ENCODE results near the gene SLC40A1.
"Not testable (repeated sequence)": the region's sequence is repeated elsewhere in the genome, so short reads cannot be mapped to it uniquely, and the experiment has no call there.

SLC40A1 gene, protein sequence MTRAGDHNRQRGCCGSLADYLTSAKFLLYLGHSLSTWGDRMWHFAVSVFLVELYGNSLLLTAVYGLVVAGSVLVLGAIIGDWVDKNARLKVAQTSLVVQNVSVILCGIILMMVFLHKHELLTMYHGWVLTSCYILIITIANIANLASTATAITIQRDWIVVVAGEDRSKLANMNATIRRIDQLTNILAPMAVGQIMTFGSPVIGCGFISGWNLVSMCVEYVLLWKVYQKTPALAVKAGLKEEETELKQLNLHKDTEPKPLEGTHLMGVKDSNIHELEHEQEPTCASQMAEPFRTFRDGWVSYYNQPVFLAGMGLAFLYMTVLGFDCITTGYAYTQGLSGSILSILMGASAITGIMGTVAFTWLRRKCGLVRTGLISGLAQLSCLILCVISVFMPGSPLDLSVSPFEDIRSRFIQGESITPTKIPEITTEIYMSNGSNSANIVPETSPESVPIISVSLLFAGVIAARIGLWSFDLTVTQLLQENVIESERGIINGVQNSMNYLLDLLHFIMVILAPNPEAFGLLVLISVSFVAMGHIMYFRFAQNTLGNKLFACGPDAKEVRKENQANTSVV

DNA sequence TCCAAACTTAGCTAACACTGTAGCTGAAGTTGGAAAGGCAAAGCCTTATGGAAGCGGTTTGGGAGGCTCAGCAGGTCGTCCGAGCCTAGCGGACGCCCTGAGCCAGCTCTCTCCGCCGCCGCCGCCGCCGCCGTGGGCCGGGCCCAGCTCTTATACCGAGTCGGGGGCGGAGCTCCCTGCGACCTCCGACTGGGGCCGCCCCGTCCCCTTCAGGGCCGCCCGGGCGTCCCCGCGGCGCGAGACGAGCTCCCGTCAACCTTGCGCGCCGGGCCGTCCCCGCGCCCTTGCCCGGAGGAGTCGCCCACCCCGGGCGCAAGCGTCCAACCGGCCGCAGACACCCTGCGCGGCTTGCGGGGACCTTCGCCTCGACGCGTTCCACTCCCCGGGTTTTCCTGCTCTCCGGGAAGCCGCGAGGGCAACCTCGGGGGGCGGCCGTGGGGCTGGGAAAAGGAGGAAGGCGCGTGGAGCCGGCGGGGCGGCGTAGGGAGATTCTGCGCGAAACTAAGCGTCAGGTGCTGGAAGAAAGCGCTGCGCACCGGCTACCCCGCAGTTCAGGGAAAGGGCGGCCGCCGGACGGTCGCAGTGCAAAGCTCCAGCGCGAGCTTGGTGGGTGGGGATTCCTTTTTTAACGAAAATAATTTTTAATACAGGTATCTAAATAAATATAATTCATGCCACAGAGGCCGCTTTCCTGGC lies at the start of gene SLC40A1:
Gene SLC40A1 (minus strand): TSS at position 129 of the 696 bp plus-strand sequence. CDS start 326 bp downstream, outside the sequence.
- DNase-seq (ENCODE audit: low spot score): peak; percentile 78

DNA sequence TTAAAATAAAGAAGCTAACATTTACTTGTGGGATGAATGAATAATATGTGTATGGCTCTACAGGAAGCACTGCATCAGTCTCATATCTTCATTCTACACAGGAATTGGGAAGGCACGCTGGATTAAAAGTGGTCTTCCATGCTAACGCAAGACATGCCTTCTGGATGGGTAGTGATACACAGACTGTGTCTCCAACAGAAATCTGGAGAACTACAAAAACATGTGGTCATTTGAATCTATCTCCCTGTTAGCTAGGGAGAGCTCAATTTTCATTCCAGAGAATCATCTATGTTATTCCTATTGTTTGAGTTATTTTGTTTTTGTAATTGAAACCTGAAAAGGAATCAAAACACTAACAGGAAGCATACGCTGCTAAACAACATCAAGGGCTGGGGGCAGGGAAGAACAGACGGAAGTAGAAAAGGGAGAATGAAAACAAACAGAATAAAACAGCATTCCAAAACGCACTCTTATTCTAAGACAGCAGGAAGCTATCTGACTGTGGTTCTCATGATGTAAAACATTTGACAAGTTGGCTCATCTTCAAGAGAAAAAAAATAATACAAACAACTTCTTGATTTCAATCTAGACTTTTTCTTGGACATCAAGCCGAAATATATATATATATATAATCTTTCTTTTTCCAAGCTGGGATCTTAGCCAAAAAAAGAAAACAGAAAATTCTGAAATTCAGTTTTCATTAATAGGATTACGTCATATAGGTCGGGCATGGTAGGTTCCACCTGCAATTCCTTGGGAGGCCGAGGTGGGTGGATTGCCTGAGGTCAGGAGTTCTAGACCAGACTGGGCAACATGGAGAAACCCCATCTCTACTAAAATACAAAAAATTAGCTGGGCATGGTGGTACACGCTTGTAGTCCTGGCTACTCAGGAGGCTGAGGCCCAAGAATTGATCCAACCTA lies 49.2 kb upstream of the SLC40A1 start:
- no peak for DNase-seq (ENCODE audit: low spot score)

DNA sequence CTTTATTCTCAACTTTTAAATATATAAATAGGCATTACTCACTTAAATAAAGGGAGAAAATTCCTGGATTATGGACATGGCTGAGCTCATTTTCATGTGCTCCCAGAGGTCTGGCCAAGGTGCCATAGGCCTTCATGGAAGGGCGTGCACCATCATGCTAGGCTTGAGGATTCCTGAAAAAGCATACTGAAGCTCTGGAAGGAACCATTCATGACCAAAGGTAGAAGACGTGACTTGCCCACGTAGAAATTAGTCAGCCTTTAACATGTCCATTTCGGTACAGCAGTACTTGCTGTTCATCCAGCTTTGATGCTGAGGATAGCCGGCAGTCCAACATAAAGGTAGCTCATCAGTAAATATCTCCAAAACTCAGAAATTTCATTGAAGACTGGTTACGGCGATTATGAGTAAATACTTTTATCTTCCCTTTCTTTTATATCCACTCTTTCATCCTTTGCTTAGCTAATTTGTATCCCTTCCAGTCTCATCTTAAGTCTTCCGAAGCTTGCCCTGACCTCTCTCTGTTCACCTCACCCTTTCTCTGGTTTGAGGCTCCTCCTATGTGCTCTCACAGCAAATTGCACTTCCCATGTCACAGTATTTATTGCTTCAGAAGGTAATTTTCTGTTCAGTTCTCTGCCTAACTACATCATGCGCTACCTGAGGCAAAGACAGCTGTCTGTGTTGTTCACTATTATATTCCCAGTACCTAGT lies 48.4 kb upstream of the SLC40A1 start:
- DNase-seq (ENCODE audit: low spot score): no peak

DNA sequence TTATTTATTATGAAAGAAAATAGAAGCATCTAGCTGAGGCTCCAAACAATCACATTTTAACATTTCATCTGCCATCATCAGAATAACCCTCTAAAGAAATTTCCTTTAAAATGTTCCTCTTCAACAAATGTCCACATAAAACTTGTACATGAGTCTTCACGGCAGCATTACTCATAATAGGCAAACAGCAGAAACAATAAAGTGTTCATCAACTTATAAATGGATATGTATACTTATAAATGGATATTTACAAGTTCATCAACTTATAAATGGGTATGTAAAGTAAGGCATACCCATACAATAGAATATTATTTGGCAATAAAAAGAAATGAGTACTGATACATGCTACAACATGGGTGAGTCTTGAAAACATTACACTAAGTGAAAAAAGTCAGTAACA lies 47.2 kb upstream of the SLC40A1 start:
- no peak for DNase-seq (ENCODE audit: low spot score)

DNA sequence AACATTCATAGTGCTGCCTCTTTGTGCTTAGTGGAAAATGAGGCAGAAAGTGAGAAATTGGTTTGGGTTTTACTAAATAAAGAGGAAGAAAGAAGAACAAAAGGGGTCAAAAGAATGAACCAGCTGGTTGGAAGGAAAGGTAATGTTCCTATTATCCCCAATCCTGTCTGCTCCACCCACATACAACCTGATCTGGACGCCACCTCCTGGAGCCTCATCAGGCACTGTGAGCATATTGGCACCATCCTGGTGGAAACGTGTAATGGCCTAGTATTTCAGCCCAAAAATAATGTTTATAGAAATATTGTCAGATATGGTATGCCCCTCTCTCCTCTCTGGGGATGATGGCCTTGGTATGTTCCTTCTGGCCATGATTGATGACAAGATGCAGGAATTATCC lies 45.0 kb upstream of the SLC40A1 start:
- no peak for DNase-seq (ENCODE audit: low spot score)

DNA sequence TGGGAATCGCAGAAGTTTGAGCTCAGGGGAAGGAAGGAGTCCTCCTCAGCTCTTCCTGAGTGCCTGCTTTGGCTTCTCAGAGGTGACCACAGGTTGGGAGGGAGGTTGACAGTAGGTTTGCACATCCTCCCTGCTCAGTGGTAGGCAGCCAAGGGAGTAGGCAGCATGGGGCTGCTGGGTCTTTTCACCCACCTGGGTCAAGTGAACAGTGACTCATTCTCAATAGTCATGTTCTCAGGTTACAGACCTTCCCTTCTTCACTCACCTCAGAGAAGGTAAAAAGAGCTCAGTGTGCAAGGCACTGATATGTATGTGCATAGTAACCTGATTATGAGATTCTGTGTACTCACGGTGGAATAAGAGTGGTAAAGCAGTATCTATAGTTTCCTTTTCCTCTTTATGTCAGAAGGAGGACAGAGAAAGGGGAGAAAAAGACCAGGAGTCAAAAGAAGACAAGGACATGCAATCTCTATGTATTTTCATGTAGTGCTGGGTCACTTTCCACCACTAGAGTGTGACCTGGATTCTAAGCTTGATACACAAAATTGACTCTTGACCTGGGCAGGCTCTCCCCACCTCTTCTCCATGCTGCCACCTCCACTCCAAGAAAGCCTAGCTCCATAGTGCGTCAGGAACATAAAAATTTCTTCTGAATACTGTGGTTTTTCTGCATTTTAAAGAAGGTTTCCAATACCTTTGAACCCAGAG lies 44.2 kb upstream of the SLC40A1 start:
- no peak for DNase-seq (ENCODE audit: low spot score)

DNA sequence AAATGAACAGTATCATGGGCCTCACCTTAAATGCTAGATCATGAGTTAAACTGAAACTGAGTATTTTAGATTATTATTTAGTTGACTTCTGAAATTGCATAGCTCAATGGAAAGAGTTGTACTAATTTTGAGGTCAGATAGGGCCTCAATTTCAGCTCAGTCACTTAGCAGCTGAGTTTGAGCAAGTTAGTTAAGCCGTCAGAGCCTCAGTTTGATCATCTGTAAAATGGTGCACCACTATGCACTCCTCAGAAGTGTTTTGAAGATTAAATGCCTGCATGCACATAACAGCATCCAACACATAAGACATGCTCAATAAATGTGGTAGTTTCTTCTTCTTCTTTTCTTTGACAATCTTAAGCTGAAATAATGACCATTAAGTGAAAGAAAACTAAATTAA lies 42.5 kb upstream of the SLC40A1 start:
- DNase-seq (ENCODE audit: low spot score): no peak

DNA sequence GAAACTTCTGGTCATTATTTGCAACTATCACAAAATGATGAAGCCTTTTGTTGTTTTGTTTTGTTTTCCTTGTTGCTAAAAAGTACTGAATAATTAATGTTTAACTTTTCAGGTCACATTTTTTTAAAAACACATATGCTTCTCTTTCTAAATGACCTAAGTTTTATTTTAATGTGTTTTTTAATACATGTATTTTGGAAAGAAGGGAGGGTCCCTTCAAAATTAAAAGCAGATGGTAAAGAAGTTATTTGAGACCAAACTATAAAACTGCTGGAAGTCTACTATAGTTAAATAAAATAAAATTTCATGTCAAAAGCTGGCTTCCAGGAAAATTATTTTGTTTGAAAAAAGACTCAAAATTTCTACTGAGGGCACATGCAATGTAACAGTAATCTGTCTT lies 41.2 kb upstream of the SLC40A1 start:
- DNase-seq (ENCODE audit: low spot score): no peak

DNA sequence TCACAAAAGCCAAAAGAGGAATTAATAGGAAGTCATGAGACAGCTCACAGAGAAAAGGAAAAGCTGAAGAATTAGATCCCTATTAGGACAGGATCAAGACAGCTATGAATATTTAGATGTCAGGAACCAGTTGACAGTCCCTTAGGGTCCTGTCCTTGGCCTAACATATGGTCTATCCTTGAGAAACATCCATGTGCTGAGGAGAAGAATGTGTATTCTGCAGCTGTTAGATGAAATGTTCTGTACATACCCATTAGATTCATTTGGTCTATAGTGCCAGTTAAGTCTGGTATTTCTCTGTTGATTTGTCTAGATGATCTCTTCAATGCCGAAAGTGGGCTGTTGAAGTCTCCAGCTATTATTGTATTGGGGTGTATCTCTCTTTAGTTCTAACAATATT lies 37.6 kb upstream of the SLC40A1 start:
- DNase-seq (ENCODE audit: low spot score): no peak

DNA sequence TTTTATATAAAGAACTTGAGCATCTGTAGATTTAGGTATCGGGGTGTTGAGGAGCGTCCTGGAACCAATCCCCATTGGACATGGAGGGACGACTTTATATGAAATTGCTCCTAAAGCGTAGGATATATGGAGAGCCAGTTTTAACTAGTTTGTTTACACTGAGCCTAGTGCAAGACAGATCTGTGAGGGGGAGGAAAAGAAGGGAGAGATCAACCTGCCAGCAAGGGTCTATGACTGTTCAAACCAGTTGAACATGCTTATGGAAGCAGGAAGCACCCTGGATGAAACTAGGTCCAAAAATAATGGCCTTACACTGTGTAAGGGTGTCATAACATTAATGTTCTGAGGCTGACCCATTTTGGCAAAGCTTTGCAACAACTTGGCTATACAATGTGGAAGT lies 34.0 kb upstream of the SLC40A1 start:
- DNase-seq (ENCODE audit: low spot score): no peak

DNA sequence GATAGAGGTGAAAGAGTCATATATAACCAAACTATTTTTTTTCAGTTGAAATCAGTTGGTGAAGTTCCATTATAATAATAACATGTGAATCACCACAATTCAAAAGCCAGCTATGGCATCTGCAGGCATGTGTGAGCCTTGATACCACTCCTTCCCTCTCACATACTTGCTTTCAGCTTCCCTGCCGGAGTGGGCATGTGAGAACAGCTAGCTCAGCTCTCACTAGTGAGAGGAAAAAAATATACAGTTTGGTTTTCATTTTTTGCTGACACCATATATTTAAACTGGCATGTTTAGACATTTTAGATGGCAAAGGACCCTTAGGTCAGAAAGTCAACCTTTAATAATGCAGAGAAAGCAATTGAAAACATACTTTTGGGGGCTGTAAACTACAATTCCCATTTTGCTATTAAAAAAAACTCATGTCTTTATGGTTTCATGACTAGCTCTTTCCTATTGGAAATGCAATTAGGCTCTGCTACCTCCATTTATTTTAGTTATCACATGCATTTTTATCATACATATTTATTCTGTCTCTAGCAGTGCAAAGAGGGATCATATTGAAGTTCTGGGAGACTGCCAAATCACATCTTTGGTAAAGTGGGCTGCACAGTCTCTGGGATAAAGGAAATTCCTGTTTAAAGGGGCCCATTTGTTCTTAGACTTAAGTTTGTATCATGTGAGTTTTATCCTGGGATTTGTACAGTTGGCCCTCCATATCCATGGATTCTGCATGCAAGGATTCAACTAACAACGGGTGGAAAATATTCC lies 33.2 kb upstream of the SLC40A1 start:
- no peak for DNase-seq (ENCODE audit: low spot score)

DNA sequence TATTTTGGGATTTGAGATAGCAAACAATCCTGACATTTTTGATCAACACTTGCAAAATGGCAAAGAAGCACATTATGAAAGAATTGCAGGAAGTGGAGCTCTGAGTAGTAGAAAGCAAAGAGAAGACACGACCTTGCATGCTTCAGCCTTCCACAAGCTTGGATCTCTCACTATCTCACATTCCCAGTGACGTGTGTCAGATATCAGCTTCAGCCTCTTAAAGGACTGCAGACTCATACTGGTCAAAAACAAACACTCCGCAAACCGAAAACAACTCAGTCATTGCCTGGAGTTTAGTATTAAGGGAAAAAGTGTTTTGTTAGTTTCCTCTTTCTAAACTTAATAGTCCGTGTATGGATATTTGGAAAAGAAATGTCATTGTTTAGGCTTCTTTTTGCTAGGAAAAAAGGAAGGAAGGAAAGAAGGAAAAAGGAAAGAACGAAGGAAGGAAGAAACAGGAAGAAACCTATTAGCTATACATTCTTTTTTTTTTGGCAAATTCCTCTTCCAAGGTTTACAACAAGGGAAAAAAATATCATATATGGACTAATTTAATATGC lies 32.6 kb upstream of the SLC40A1 start:
- DNase-seq (ENCODE audit: low spot score): no peak

DNA sequence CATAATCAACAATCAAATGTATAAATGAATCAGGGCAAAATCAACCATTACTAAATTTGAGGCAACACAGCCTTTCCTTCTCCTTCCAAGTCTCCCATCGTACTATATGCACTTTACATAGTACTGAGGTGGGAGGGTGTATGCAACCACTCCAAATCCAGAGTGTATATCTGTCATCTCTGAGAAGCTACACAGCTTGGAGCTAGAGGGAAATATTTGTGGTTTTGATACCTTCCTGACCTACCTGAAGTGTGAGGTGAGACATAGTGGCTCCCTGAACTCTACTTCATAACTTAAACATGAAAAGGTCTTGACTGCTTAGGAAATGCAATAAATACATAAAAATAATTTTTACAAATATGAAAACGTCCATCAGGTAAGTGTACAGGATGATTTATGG lies 30.1 kb upstream of the SLC40A1 start:
- DNase-seq (ENCODE audit: low spot score): no peak

DNA sequence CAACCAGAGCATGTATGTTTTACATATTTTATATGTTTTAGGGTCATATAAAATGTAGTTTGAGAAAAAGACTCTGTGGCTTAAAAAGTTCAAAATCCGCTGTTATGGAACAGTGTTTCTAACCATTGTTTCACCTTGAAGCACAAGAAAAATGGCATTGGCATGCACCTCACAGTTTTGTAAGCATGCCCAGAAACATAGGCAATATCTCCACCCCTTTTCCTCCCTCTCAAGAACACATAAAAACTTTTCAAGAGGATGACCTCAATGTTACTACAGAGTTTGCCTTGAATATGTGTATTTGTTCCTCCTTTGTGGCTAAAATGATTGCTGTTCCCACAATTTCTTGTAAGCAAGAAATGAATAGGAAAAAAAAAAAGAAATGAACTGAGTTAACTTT lies 29.3 kb upstream of the SLC40A1 start:
- no peak for DNase-seq (ENCODE audit: low spot score)

DNA sequence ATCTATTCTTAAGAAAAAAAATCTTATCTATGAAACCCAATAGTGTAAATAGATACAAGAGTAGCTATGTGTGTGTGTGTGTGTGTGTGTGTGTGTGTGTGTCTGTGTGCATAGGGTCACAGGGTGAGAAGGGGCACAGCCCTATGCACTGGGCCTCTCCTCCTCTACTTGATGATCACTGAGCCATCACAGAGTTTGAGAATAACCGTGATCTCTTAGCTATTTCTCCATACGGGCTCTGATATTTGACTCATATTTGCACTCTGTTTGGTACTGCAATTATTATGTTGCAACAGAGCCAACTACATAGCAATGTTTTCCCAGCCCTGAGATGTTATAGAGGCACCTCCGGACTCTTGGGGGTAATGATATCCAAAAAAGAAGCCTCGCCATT lies 28.8 kb upstream of the SLC40A1 start:
- DNase-seq (ENCODE audit: low spot score): no peak

DNA sequence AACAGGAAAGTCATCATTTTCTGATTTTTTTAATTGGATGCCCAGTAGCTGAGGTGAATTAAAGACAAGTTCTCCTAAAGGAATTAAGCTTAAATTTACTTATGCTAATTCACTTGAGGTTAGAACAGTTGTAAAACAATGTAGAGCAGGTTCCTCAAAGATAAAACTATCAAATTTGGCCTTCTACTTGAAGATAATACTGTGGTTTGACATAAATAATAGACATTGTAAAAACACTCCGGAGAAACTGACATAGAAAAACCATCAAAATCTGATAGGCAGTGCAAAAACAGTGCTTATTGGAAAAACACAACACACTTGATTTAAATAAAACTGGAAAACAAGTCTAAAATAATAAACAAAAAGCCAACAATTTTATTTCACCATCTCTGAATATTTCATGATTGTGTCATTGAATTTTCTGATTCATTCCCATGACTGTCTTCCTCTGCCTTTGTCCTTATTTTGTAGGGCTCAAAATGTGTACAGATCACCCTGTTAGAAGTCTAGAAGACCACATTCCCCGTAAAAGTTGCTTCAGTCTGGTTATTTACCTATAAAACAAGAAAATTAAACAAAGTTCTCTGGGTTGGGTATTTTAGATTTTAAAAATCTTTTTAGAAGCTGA lies 28.3 kb upstream of the SLC40A1 start:
- DNase-seq (ENCODE audit: low spot score): no peak

DNA sequence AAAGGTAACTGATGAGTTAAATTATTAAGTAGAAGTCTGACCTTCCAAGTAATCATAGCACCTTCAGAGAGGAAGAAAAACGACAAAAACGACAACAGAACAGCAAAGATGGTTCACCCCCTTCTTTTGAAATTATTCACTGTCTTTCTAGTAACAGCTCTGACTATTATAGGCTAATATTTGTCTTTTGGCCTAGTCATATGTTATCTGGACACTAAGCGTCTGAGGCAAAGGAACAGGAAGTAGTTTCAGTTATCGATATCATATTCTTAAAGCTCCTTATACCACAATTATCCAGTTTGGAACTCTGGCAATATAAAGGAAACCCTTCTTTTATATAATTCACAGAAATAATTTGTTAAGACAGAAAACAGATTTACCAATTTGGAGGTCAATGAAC lies 27.6 kb upstream of the SLC40A1 start:
- DNase-seq (ENCODE audit: low spot score): no peak

DNA sequence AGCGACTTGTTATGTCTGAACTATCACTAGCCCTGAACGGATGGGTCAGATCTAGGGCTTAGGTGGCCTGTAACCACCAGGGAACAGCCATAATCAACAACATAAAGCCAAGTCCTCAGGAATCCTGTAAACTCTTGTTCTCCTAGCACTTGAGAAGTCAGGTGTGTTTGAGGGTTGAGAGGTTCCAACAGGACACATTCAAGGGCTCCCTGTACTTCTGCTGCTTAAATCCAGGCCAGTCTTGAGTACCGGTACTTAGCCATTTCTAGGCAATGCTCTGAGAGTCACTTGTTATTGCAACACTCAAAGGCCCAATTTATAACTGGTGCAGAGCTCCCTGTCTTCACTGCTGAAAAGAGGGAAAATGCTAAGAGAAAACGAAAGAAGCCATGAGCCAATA lies 21.6 kb upstream of the SLC40A1 start:
- no peak for DNase-seq (ENCODE audit: low spot score)

DNA sequence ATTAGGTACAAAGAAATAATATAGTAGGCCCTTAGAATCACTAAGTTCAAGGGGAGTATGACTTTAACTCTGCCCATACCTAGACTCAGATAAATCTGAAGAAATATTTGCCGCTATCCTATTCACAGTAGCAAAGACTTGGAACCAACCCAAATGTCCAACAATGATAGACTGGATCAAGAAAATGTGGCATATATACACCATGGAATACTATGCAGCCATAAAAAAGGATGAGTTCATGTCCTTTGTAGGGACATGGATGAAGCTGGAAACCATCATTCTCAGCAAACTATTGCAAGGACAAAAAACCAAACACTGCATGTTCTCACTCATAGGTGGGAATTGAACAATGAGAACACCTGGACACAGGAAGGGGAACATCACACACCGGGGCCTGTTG lies 21.1 kb upstream of the SLC40A1 start:
- DNase-seq (ENCODE audit: low spot score): not testable (repeated sequence)

Measured in ecto neural progenitor cell (in vitro differentiated cells).